ENCODE results near the gene CAB39.

Gene CAB39

GRCh38 chr2:230674966-230675672, 37.5 kb upstream of the CAB39 start:
- TF ChIP-seq CTCF (IDR thresholded peaks at IDR 0.05) = no peak

DNA sequence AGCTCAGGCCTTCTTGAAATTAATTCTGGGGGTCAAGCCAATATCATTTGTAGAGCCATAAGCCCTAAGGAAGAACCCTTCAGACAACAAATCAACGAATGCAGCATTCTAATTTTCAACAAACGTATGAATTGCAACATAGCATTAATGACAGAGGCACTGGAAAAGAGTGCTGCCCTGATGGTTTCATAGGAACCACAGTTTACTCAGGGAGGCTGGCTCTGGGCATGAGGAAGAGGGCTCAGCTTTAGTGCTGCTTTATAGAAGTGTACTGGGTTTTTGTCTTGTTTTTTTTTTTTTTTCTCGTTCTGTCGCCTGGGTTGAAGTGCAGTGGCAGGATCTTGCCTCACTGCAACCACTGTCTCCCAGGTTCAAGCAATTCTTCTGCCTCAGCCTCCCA, 36.1 kb upstream of the CAB39 start:
- H3K4me3 ChIP-seq = no peak overlapping the region
- no peak for DNase-seq (ENCODE audit: low spot score)
- no peak overlapping the region for H3K27ac ChIP-seq
- no peak for TF ChIP-seq CTCF (IDR thresholded peaks at IDR 0.05)

More at GRCh38 chr2:230674966-230675672, 37.5 kb upstream of the CAB39 start:
- Histone ChIP-seq H3K4me3 (no peak overlapping the region), H3K27ac (no peak overlapping the region)
- no peak for DNase-seq (ENCODE audit: low spot score)

- no peak for DNase-seq (ENCODE audit: low spot score)
- no peak overlapping the region for H3K27ac ChIP-seq
- no peak for TF ChIP-seq CTCF (IDR thresholded peaks at IDR 0.05)
Measured at GRCh38 chr2:230677201-230677946, 35.3 kb upstream of the CAB39 start.

DNA sequence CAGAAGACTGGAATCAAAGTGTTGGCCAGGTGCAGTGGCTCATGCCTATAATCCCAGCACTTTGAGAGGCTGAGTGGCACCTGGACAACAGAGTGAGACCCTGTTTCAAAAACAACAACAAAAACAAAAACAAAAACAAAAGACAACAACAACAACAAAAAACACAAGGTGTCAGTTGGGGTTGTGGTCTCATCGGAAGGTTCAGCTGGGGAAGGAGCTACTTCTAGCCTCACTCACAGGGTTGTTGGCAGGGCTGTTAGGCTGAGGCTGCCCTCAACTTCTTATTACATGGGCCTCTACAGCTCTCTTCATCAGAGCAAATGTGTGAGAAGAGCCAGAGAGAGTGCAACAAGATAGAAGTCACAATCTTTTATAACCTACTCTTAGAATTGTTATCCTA, 34.6 kb upstream of the CAB39 start:
- TF ChIP-seq CTCF (IDR thresholded peaks at IDR 0.05) = no peak
- Histone ChIP-seq H3K27ac (no peak overlapping the region), H3K4me3 (no peak overlapping the region)
- DNase-seq (ENCODE audit: low spot score) = no peak

More at GRCh38 chr2:230677201-230677946, 35.3 kb upstream of the CAB39 start:
- no peak overlapping the region for H3K4me3 ChIP-seq

DNA sequence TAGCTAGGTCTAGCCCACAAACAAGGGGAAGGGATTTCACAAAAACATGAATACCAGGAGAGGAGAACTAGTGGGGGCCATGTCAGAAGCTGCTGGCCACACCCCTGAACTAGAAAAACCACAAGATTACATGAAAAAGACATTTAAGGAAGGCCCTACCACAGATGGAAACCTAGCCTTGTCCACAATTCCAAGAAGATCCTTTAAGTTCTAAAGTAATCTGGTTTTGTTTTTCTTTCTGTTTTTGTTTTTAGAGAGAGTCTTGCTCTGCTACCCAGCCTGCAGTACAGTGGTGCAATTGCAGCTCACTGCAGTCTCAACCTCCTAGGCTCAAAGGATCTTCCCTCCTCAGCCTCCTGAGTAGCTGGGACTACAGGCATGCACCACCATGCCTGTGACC, 34.2 kb upstream of the CAB39 start:
- no peak overlapping the region for H3K27ac ChIP-seq
- no peak for TF ChIP-seq CTCF (IDR thresholded peaks at IDR 0.05)
- no peak overlapping the region for H3K4me3 ChIP-seq
- DNase-seq (ENCODE audit: low spot score) = no peak

DNA sequence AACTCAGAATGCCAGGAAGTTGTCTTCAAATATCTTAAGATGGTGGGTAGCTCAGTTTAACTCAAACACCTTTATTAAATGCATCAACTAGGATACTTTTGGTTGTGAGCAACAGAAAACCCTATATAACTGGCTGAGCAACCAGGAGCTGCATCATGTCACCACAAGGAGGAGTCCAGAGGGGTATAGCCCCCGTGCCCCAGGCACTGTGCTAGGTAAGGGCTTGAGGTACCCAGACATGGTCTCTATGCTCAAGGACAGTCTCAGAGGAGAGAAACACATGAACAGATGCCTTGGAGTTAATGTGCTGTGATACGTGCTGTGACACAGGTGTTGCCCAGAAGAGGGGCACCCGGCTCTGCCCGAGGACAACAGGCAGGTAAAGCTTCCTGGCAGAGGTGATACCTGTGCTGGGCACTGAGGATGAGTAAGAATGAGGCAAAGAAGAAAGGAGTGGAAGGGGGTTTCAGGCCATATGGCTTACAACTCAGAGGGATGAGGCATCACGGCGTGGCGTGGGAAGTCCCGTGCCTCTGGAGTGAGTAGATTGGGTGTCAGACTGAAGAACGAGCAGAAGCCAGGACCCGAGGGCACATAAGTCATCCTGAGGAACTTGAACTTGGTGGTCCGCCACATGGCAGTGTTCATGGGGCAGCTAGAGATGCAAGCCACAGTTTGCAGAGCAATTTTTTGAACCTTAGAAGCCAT, 32.0 kb upstream of the CAB39 start:
- DNase-seq (ENCODE audit: low spot score) = no peak
- no peak for TF ChIP-seq CTCF (IDR thresholded peaks at IDR 0.05)
- Histone ChIP-seq H3K27ac (no peak overlapping the region), H3K4me3 (no peak overlapping the region)
